ENCODE data around the gene EMCN. TPM values are rescaled to one million over a fixed set of nuclear protein-coding genes. Genes with fewer than 3 reads are reported as not detected.

EMCN gene
- total RNA-seq, 1 donor from 2014 or later, result not detected

- DNase-seq (ENCODE audit: low read depth) (no peak), FAIRE-seq (no peak)
- Histone ChIP-seq H3K36me3 (ENCODE audit: control insufficient read depth, insufficient read depth, low read length) (no peaks in the 10 kb centered on the region), H3K27me3 (ENCODE audit: control insufficient read depth, insufficient read depth, low read length) (no peaks in the 10 kb centered on the region), H3K4me3 (ENCODE audit: low read depth, low read length) (no peak overlapping the region)
- no peak for TF ChIP-seq CTCF (IDR thresholded peaks at IDR 0.05; ENCODE audit: insufficient read depth, low read length, severe bottlenecking)
Observed at GRCh38 chr4:100492129-100492528, 25.7 kb downstream of the EMCN start.

- H3K36me3 ChIP-seq (ENCODE audit: control insufficient read depth, insufficient read depth, low read length), result no peaks in the 10 kb centered on the region
- no peak for TF ChIP-seq CTCF (IDR thresholded peaks at IDR 0.05; ENCODE audit: insufficient read depth, low read length, severe bottlenecking)
- H3K4me3 ChIP-seq (ENCODE audit: low read depth, low read length), result no peak overlapping the region
- H3K27me3 ChIP-seq (ENCODE audit: control insufficient read depth, insufficient read depth, low read length), result no peaks in the 10 kb centered on the region
- FAIRE-seq (no peak), DNase-seq (ENCODE audit: low read depth) (peak; percentile 20)
Observed at GRCh38 chr4:100489305-100489704, 28.5 kb downstream of the EMCN start.

GRCh38 chr4:100486496-100486895, 31.3 kb downstream of the EMCN start:
- FAIRE-seq (no peak), DNase-seq (ENCODE audit: low read depth) (no peak)
- no peak for TF ChIP-seq CTCF (IDR thresholded peaks at IDR 0.05; ENCODE audit: insufficient read depth, low read length, severe bottlenecking)
- H3K4me3 ChIP-seq (ENCODE audit: low read depth, low read length), result no peak overlapping the region
- no peaks in the 10 kb centered on the region for H3K27me3 ChIP-seq (ENCODE audit: control insufficient read depth, insufficient read depth, low read length)
- no peaks in the 10 kb centered on the region for H3K36me3 ChIP-seq (ENCODE audit: control insufficient read depth, insufficient read depth, low read length)

- FAIRE-seq (no peak), DNase-seq (ENCODE audit: low read depth) (no peak)
- Histone ChIP-seq H3K36me3 (ENCODE audit: control insufficient read depth, insufficient read depth, low read length) (no peaks in the 10 kb centered on the region), H3K4me3 (ENCODE audit: low read depth, low read length) (no peak overlapping the region), H3K27me3 (ENCODE audit: control insufficient read depth, insufficient read depth, low read length) (no peaks in the 10 kb centered on the region)
- no peak for TF ChIP-seq CTCF (IDR thresholded peaks at IDR 0.05; ENCODE audit: insufficient read depth, low read length, severe bottlenecking)
Observed at GRCh38 chr4:100483796-100484195, 34.0 kb downstream of the EMCN start.

- TF ChIP-seq CTCF (IDR thresholded peaks at IDR 0.05; ENCODE audit: insufficient read depth, low read length, severe bottlenecking), result no peak
- Histone ChIP-seq H3K36me3 (ENCODE audit: control insufficient read depth, insufficient read depth, low read length) (no peaks in the 10 kb centered on the region), H3K27me3 (ENCODE audit: control insufficient read depth, insufficient read depth, low read length) (no peaks in the 10 kb centered on the region), H3K4me3 (ENCODE audit: low read depth, low read length) (no peak overlapping the region)
- FAIRE-seq (no peak), DNase-seq (ENCODE audit: low read depth) (no peak)
Observed at GRCh38 chr4:100479971-100480370, 37.9 kb downstream of the EMCN start.

- H3K27me3 ChIP-seq (ENCODE audit: control insufficient read depth, insufficient read depth, low read length), result no peaks in the 10 kb centered on the region
- no peak for TF ChIP-seq CTCF (IDR thresholded peaks at IDR 0.05; ENCODE audit: insufficient read depth, low read length, severe bottlenecking)
- H3K36me3 ChIP-seq (ENCODE audit: control insufficient read depth, insufficient read depth, low read length), result no peaks in the 10 kb centered on the region
- no peak overlapping the region for H3K4me3 ChIP-seq (ENCODE audit: low read depth, low read length)
- FAIRE-seq (no peak), DNase-seq (ENCODE audit: low read depth) (no peak)
Observed at GRCh38 chr4:100469555-100469954, 48.3 kb downstream of the EMCN start.

Measured in bronchial epithelial cell (primary cell).